AG09319 (cell line): ENCODE data around the gene PPP2R2B.
A peak's percentile ranks its signal among the peaks of the same experiment; 100 is the strongest.
"Not testable (repeated sequence)": the region's sequence is repeated elsewhere in the genome, so short reads cannot be mapped to it uniquely, and the experiment has no call there.

Experiments
- DNase-seq: peaks from one replicate; pipeline ENCODE4 v3.0.0-alpha.2; 2010; ENCODE audit warnings: low read depth; ENCODE audit errors: extremely low read depth
- CTCF ChIP-seq: IDR thresholded peaks from 2 replicates; pipeline ENCODE4 v1.5.1; 2011; ENCODE audit warnings: low read depth, mild to moderate bottlenecking, inconsistent platforms, low read length, moderate library complexity

PPP2R2B gene

GRCh38 chr5:146574713-146575112 is 303.8 kb downstream of the PPP2R2B start:
- no peak for TF ChIP-seq CTCF
- no peak for DNase-seq

DNA sequence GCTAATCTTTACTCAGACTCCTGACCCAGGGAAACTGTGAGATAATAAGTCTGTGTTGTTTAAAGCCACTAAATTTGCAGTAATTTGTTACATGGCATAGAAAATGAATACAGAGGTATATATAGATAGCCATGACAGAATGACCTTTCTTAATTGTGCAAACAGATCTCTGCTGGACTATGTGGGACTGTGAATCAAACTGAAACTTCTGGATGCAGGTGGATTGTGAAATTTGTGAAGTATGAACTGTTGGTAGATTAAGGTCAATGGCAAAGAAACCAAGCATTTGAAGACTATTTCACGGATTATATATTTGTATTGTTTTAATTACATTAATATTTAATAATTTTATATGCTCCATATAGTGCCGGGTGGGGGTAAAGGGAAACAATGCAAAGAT is 310.4 kb downstream of the PPP2R2B start:
- DNase-seq = no peak
- no peak for TF ChIP-seq CTCF

- TF ChIP-seq CTCF = peak; percentile 32
- DNase-seq = peak; percentile 0
These were observed 312.7 kb downstream of the PPP2R2B start for GRCh38 chr5:146565764-146566367.

- no peak for TF ChIP-seq CTCF
- no peak for DNase-seq
These were observed 314.4 kb downstream of the PPP2R2B start for GRCh38 chr5:146564007-146564762.

DNA sequence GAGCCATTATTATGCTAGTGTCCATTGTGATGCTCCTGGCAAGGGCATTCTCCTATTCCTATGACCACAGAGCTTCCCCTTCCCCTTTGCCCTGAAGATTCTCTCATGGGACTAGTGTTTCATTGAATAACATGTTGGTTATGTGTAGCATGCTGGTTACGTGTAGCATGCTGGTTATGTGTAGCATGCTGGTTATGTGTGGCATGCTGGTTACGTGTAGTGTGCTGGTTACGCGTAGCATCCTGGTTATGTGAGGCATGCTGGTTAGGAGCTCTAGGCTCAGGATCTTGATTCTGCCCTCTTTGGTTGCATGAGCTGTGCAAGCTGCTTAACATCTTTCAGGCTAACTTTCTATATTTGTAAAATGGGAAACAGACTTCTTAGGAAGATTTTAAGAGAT is 316.1 kb downstream of the PPP2R2B start:
- DNase-seq = no peak
- TF ChIP-seq CTCF = no peak

GRCh38 chr5:146561711-146562110 is 316.8 kb downstream of the PPP2R2B start:
- TF ChIP-seq CTCF = no peak
- no peak for DNase-seq

DNA sequence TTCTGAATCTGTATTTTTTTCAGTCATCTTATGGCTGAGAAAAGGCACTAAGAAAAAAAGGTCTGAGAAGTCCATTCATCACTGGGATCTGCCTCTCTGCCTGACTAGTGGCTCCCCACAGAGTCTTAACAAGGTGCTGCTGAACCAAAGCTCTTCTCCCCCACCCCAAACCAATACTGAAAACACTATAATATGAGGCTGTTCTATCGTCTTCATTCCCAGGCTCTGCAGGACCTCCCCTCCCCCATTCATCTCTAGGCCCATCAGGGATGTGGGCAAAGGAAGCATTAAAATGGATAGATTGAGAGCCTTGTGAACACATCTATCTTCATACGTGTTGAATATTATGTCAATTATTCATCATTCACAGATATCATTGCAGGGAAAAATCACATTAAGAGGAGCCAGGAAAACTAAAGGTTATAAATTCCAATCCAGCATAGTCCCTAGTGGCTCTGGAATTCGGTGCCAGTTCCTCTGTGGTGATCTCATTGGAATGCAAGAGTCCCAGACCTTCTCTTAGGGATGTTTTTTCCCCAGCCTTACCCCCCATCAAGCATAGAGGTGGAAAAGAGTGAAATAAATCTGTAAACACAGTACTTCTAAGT is 318.2 kb downstream of the PPP2R2B start:
- DNase-seq = no peak

DNA sequence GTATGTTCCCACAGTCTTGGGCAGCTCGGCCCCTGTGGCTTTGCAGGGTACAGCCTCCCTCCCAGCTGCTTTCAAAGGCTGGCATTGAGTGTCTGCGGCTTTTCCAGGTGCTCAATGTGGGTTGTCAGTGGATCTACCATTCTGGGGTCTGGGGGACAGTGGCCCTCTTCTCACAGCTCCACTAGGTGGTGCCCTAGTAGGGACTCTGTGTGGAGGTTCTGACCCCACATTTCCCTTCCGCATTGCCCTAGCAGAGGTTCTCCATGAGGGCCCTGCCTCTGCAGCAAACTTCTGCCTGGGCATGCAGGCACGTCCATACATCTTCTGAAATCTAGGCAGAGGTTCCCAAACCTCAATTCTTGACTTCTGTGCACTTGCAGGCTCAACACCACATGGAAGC is 321.7 kb downstream of the PPP2R2B start:
- DNase-seq = not testable (repeated sequence)

More for the DNA sequence above, 318.2 kb downstream of the PPP2R2B start:
- TF ChIP-seq CTCF = no peak
